ENCODE results near the gene ZYX. TPM values are rescaled to one million over a fixed set of nuclear protein-coding genes. Genes with fewer than 3 reads are reported as not detected.

ZYX gene
- total RNA-seq, 1 donor from 2014 or later, result 320 TPM

GRCh38 chr7:143388051-143388450 is 6.9 kb downstream of the ZYX start:
- intact Hi-C loops (cut with DNase I), result loop anchor here (10.0 kb wide), 1 partner anchor 533 kb away; the partner anchor contains the start of gene EPHB6

GRCh38 chr7:143388491-143389101 is 7.5 kb downstream of the ZYX start:
- TF ChIP-seq CTCF (IDR thresholded peaks at IDR 0.05), result no peak
- Histone ChIP-seq H3K9me3 (no peaks in the 10 kb centered on the region), H3K27me3 (no peaks in the 10 kb centered on the region), H3K36me3 (peaks cover 39 to 58% of the 10 kb centered on the region in 2 donors), H3K27ac (peak overlapping the region; percentile 97 to 99), H3K4me3 (peak overlapping the region in 1 of 2 donors; percentile 89), H3K4me1 (peaks cover 46 to 87% of the 10 kb centered on the region in 2 donors)
- intact Hi-C loops (cut with DNase I), result loop anchor here (10.0 kb wide), 1 partner anchor 534 kb away; the partner anchor contains the start of gene EPHB6
- peak in 1 of 2 donors; percentile 66 for DNase-seq (ENCODE audit: low spot score in 2 of 2)

More at GRCh38 chr7:143388051-143388450, 6.9 kb downstream of the ZYX start:
- Histone ChIP-seq H3K27me3 (no peaks in the 10 kb centered on the region), H3K4me3 (peak overlapping the region in 1 of 2 donors; percentile 89), H3K36me3 (peaks cover 39 to 64% of the 10 kb centered on the region in 2 donors), H3K4me1 (peaks cover 41 to 87% of the 10 kb centered on the region in 2 donors), H3K27ac (peak overlapping the region; percentile 97 to 99), H3K9me3 (no peaks in the 10 kb centered on the region)
- DNase-seq (ENCODE audit: low spot score in 2 of 2), result no peak
- TF ChIP-seq CTCF (IDR thresholded peaks at IDR 0.05), result no peak

- Histone ChIP-seq H3K9me3 (no peaks in the 10 kb centered on the region), H3K36me3 (peaks cover 39 to 56% of the 10 kb centered on the region in 2 donors), H3K4me1 (peaks cover 44 to 84% of the 10 kb centered on the region in 2 donors), H3K27ac (peak overlapping the region; percentile 97 to 99), H3K4me3 (no peak overlapping the region), H3K27me3 (no peaks in the 10 kb centered on the region)
- DNase-seq (ENCODE audit: low spot score in 2 of 2), result peak in 1 of 2 donors; percentile 65
- no peak for TF ChIP-seq CTCF (IDR thresholded peaks at IDR 0.05)
- intact Hi-C loops (cut with DNase I), result loop anchor here (10.0 kb wide), 2 partner anchors 535 to 1445 kb away; partner anchors contain the start of genes EPHB6 and TPK1
Measured at GRCh38 chr7:143389316-143390103, 8.4 kb downstream of the ZYX start.

GRCh38 chr7:143390104-143390772 is 9.1 kb downstream of the ZYX start:
- no peak for TF ChIP-seq CTCF (IDR thresholded peaks at IDR 0.05)

GRCh38 chr7:143390773-143391317 is 9.7 kb downstream of the ZYX start:
- H3K36me3 ChIP-seq, result peaks cover 39 to 47% of the 10 kb centered on the region in 2 donors
- no peaks in the 10 kb centered on the region for H3K9me3 ChIP-seq
- H3K27me3 ChIP-seq, result no peaks in the 10 kb centered on the region
- peak in 1 of 2 donors; percentile 68 for DNase-seq (ENCODE audit: low spot score in 2 of 2)
- TF ChIP-seq CTCF (IDR thresholded peaks at IDR 0.05), result no peak
- H3K4me1 ChIP-seq, result peaks cover 41 to 78% of the 10 kb centered on the region in 2 donors
- peak overlapping the region in 1 of 2 donors; percentile 42 for H3K4me3 ChIP-seq
- intact Hi-C loops (cut with DNase I), result loop anchor here (1.0 to 10.0 kb wide), 3 partner anchors 11 to 1444 kb away; partner anchors contain the start of genes CASP2 and TPK1
- peak overlapping the region; percentile 97 to 99 for H3K27ac ChIP-seq

More at GRCh38 chr7:143390104-143390772, 9.1 kb downstream of the ZYX start:
- H3K4me1 ChIP-seq, result peaks cover 41 to 78% of the 10 kb centered on the region in 2 donors
- H3K9me3 ChIP-seq, result no peaks in the 10 kb centered on the region
- peaks cover 39 to 52% of the 10 kb centered on the region in 2 donors for H3K36me3 ChIP-seq
- H3K27ac ChIP-seq, result peak overlapping the region; percentile 97 to 99
- H3K4me3 ChIP-seq, result no peak overlapping the region
- DNase-seq (ENCODE audit: low spot score in 2 of 2), result no peak
- no peaks in the 10 kb centered on the region for H3K27me3 ChIP-seq
- intact Hi-C loops (cut with DNase I), result loop anchor here (10.0 kb wide), 1 partner anchor 1445 kb away; the partner anchor contains the start of gene TPK1

Measured in ascending aorta (tissue), 2 donors.